ENCODE data around the gene PCNX1.

- TF ChIP-seq POLR2AphosphoS5 (IDR thresholded peaks at IDR 0.05; ENCODE audit: low read depth, low read length) = no peak
- TF ChIP-seq SIN3A (IDR thresholded peaks at IDR 0.05; ENCODE audit: borderline replicate concordance, insufficient read depth, low read length) = no peak
Observed at GRCh38 chr14:70926235-70926830, 19.1 kb downstream of the PCNX1 start.

Data from PFSK-1 (cell line).